ENCODE measurements around the gene ARSJ.

Gene ARSJ

DNA sequence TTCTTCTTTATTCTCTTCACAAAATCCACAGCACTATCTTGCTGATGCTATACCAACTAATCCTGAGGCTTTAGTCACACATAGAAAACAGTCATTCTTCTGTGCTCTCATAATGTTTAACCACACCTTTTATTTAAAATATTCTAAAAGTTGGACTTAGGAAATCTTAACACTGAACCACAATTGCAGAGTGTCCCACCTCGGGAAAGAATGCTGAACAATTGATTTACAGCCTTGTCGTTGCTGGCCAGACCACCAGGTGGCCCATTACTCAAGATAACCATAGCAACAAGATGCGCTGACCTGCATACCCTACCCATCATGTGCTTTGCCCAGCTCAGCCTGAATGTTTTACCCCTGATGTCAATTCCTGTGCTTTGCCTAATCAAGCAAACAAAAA lies 100.8 kb downstream of the ARSJ start:
- no peak overlapping the region for H3K4me2 ChIP-seq (ENCODE audit: low read length)
- TF ChIP-seq EZH2phosphoT487 (IDR thresholded peaks at IDR 0.05; ENCODE audit: borderline replicate concordance, low read length), result no peak
- TF ChIP-seq, protein P1, sequence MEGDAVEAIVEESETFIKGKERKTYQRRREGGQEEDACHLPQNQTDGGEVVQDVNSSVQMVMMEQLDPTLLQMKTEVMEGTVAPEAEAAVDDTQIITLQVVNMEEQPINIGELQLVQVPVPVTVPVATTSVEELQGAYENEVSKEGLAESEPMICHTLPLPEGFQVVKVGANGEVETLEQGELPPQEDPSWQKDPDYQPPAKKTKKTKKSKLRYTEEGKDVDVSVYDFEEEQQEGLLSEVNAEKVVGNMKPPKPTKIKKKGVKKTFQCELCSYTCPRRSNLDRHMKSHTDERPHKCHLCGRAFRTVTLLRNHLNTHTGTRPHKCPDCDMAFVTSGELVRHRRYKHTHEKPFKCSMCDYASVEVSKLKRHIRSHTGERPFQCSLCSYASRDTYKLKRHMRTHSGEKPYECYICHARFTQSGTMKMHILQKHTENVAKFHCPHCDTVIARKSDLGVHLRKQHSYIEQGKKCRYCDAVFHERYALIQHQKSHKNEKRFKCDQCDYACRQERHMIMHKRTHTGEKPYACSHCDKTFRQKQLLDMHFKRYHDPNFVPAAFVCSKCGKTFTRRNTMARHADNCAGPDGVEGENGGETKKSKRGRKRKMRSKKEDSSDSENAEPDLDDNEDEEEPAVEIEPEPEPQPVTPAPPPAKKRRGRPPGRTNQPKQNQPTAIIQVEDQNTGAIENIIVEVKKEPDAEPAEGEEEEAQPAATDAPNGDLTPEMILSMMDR (IDR thresholded peaks at IDR 0.05; ENCODE audit: low read depth, low read length, poor library complexity, severe bottlenecking), result peak; percentile 41
- H3K36me3 ChIP-seq (ENCODE audit: control insufficient read depth, low read length), result no peaks in the 10 kb centered on the region
- no peaks in the 10 kb centered on the region for H3K4me1 ChIP-seq (ENCODE audit: control insufficient read depth, low read length)
- H3K27me3 ChIP-seq (ENCODE audit: control insufficient read depth, low read length), result no peaks in the 10 kb centered on the region
- no peaks in the 10 kb centered on the region for H4K20me1 ChIP-seq (ENCODE audit: control insufficient read depth, insufficient read depth, low read depth, low read length)
- H3K9me2 ChIP-seq (replicated peaks; ENCODE audit: control insufficient read depth, low read length), result no peaks in the 10 kb centered on the region
- no peaks in the 10 kb centered on the region for H3K79me2 ChIP-seq (ENCODE audit: control insufficient read depth, low read length)
- H3K9me3 ChIP-seq (ENCODE audit: control insufficient read depth, insufficient read depth, low read length), result no peaks in the 10 kb centered on the region
- H3K4me3 ChIP-seq (ENCODE audit: low read length), result no peak overlapping the region
- no peak overlapping the region for H3K27ac ChIP-seq (ENCODE audit: low read depth, low read length)
- no peaks in the 10 kb centered on the region for H3F3A ChIP-seq (ENCODE audit: control insufficient read depth, insufficient read depth)

GRCh38 chr4:113874480-113874879 lies 105.0 kb downstream of the ARSJ start:
- TF ChIP-seq EZH2phosphoT487 (IDR thresholded peaks at IDR 0.05; ENCODE audit: borderline replicate concordance, low read length), result no peak
- TF ChIP-seq, protein P1 (IDR thresholded peaks at IDR 0.05; ENCODE audit: low read depth, low read length, poor library complexity, severe bottlenecking), result no peak
- no peaks in the 10 kb centered on the region for H3K36me3 ChIP-seq (ENCODE audit: control insufficient read depth, low read length)
- no peaks in the 10 kb centered on the region for H4K20me1 ChIP-seq (ENCODE audit: control insufficient read depth, insufficient read depth, low read depth, low read length)
- H3K4me1 ChIP-seq (ENCODE audit: control insufficient read depth, low read length), result peaks cover 6% of the 10 kb centered on the region
- H3K9me2 ChIP-seq (replicated peaks; ENCODE audit: control insufficient read depth, low read length), result no peaks in the 10 kb centered on the region
- no peaks in the 10 kb centered on the region for H3K27me3 ChIP-seq (ENCODE audit: control insufficient read depth, low read length)
- no peaks in the 10 kb centered on the region for H3K79me2 ChIP-seq (ENCODE audit: control insufficient read depth, low read length)
- no peak overlapping the region for H3K4me3 ChIP-seq (ENCODE audit: low read length)
- no peaks in the 10 kb centered on the region for H3F3A ChIP-seq (ENCODE audit: control insufficient read depth, insufficient read depth)
- no peak overlapping the region for H3K4me2 ChIP-seq (ENCODE audit: low read length)
- no peak overlapping the region for H3K27ac ChIP-seq (ENCODE audit: low read depth, low read length)
- no peaks in the 10 kb centered on the region for H3K9me3 ChIP-seq (ENCODE audit: control insufficient read depth, insufficient read depth, low read length)

GRCh38 chr4:113873508-113873907 lies 105.9 kb downstream of the ARSJ start:
- no peak for TF ChIP-seq EZH2phosphoT487 (IDR thresholded peaks at IDR 0.05; ENCODE audit: borderline replicate concordance, low read length)
- TF ChIP-seq, protein P1 (IDR thresholded peaks at IDR 0.05; ENCODE audit: low read depth, low read length, poor library complexity, severe bottlenecking), result no peak
- Histone ChIP-seq H3K9me3 (ENCODE audit: control insufficient read depth, insufficient read depth, low read length) (no peaks in the 10 kb centered on the region), H3K4me1 (ENCODE audit: control insufficient read depth, low read length) (peaks cover 6% of the 10 kb centered on the region), H3K9me2 (replicated peaks; ENCODE audit: control insufficient read depth, low read length) (no peaks in the 10 kb centered on the region), H3F3A (ENCODE audit: control insufficient read depth, insufficient read depth) (no peaks in the 10 kb centered on the region), H3K27ac (ENCODE audit: low read depth, low read length) (no peak overlapping the region), H3K4me2 (ENCODE audit: low read length) (no peak overlapping the region), H3K79me2 (ENCODE audit: control insufficient read depth, low read length) (no peaks in the 10 kb centered on the region), H3K36me3 (ENCODE audit: control insufficient read depth, low read length) (no peaks in the 10 kb centered on the region), H4K20me1 (ENCODE audit: control insufficient read depth, insufficient read depth, low read depth, low read length) (no peaks in the 10 kb centered on the region), H3K27me3 (ENCODE audit: control insufficient read depth, low read length) (no peaks in the 10 kb centered on the region), H3K4me3 (ENCODE audit: low read length) (no peak overlapping the region)

Data from DOHH2 (cell line).